ENCODE results near the gene NTNG2.

DNA sequence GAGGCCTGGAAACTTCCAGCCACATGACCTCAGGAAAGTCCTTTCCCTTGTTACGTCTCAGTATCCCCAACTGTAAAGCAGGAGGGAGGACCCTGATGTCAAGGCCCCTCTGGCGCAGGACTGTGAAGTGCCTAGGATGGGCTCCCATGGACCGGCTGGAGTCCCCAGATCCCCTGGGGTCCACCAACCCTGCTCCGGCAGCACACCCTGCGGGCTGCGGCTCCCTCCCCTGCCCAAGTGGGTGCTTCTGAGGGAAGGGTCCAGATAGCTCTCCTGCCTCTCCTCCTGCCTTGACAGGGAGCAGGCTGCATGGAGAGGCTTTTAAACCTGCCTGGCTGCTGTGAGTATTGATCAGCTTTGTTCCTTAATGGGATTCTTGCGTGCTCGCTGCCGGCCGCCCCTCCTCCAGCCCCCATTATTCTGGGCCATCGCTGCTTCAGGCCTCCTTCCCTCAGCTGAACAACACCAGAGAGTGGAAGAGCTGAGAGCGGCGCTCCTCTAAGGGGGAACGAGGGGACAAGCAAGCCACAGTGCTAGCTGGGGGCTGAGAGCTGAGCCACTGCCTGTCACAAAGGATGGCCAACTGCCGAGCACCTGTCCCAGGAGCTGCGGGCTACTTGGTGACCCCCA is 25.6 kb upstream of the NTNG2 start:
- TF ChIP-seq TAF1 (IDR thresholded peaks at IDR 0.05; ENCODE audit: borderline replicate concordance, insufficient read depth, low read length) (no peak), SIN3A (IDR thresholded peaks at IDR 0.05; ENCODE audit: borderline replicate concordance, insufficient read depth, low read length) (no peak), POLR2AphosphoS5 (IDR thresholded peaks at IDR 0.05; ENCODE audit: low read depth, low read length) (no peak), FOXP2 (optimal IDR thresholded peaks at IDR 0.05; ENCODE audit: borderline replicate concordance, extremely low read depth, extremely low read length, insufficient read depth) (no peak)
- TF ChIP-seq, protein P1, sequence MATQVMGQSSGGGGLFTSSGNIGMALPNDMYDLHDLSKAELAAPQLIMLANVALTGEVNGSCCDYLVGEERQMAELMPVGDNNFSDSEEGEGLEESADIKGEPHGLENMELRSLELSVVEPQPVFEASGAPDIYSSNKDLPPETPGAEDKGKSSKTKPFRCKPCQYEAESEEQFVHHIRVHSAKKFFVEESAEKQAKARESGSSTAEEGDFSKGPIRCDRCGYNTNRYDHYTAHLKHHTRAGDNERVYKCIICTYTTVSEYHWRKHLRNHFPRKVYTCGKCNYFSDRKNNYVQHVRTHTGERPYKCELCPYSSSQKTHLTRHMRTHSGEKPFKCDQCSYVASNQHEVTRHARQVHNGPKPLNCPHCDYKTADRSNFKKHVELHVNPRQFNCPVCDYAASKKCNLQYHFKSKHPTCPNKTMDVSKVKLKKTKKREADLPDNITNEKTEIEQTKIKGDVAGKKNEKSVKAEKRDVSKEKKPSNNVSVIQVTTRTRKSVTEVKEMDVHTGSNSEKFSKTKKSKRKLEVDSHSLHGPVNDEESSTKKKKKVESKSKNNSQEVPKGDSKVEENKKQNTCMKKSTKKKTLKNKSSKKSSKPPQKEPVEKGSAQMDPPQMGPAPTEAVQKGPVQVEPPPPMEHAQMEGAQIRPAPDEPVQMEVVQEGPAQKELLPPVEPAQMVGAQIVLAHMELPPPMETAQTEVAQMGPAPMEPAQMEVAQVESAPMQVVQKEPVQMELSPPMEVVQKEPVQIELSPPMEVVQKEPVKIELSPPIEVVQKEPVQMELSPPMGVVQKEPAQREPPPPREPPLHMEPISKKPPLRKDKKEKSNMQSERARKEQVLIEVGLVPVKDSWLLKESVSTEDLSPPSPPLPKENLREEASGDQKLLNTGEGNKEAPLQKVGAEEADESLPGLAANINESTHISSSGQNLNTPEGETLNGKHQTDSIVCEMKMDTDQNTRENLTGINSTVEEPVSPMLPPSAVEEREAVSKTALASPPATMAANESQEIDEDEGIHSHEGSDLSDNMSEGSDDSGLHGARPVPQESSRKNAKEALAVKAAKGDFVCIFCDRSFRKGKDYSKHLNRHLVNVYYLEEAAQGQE (IDR thresholded peaks at IDR 0.05; ENCODE audit: insufficient read depth in 1 of 2, low read depth in 2 of 2, low read length in 2 of 2) = no peak
